ENCODE measurements around the gene PPP1R12C.

The PPP1R12C gene

DNA sequence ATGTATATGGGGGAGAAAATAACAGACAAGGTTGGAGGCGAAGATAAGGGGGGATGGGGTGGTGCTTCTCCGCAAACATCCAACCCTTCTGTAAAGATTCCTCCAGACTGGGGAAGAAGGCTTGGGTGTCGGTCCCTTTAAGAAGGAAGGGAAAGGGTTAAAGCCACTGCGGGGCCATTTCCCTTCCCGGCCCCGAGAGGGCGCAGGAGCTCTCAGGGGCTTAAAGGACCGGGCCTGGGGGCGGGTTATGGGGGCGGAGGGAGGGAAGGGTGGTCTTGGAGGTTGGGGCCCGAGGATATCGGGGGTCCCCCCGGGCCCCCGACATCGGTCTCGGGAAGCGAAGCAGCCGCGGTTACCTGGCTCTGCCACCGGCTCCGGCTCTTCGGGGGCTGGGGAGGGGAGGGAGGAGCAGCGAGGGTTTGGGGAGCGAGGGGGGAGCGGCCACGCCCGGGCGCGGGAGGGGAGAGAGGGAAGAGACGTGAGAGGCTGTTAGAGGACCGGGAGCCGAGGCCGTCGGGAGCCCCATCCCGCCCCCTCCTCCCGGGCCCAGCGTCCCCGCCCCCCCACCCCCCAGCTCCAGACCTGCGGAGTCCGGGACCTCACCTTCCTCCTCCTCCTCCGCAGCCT, 28.8 kb upstream of the PPP1R12C start:
- no peak for DNase-seq

GRCh38 chr19:55145232-55145631, 27.8 kb upstream of the PPP1R12C start:
- DNase-seq: no peak

DNA sequence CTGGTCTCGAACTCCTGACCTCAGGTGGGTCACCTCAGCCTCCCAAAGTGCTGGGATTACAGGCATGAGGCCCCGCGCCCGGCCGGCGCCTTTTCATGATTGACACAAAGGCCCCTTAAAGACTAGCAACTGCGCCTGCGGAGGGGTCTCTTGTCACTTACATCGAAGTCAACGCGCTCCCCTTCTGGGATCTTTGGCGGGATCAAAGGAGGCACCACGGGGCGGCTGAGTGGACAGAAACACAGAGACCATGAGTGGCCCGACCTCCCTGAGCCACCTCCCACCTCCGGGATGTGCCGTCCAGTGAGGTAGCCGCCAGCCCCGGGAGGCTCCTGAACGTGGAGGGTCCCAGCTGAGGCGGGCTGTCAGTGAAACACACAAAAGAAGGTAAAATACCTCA, 24.3 kb upstream of the PPP1R12C start:
- no peak for DNase-seq

DNA sequence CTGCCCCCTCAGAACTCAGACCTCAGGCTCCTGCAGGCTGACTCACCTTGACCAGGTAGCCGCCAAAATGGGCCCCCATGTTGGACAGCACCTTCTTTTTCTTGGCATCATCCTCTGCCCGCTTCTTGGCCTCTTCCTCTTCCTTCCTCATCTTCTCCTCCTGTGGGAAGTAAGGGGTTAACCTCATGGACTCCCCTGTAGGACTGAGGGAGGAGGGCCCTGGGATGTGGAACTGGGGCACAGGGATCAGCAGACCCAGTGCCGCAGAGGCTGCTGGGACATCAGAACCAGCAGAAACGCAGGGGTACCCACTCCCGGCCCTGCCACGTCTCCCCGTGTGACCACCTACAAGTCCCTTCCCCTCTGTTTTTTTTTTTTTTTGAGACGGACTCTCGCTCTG, 20.5 kb upstream of the PPP1R12C start:
- DNase-seq: no peak

GRCh38 chr19:55136399-55137102, 19.1 kb upstream of the PPP1R12C start:
- DNase-seq: no peak

- DNase-seq: no peak
Observed at GRCh38 chr19:55134736-55135135, 17.3 kb upstream of the PPP1R12C start.

DNA sequence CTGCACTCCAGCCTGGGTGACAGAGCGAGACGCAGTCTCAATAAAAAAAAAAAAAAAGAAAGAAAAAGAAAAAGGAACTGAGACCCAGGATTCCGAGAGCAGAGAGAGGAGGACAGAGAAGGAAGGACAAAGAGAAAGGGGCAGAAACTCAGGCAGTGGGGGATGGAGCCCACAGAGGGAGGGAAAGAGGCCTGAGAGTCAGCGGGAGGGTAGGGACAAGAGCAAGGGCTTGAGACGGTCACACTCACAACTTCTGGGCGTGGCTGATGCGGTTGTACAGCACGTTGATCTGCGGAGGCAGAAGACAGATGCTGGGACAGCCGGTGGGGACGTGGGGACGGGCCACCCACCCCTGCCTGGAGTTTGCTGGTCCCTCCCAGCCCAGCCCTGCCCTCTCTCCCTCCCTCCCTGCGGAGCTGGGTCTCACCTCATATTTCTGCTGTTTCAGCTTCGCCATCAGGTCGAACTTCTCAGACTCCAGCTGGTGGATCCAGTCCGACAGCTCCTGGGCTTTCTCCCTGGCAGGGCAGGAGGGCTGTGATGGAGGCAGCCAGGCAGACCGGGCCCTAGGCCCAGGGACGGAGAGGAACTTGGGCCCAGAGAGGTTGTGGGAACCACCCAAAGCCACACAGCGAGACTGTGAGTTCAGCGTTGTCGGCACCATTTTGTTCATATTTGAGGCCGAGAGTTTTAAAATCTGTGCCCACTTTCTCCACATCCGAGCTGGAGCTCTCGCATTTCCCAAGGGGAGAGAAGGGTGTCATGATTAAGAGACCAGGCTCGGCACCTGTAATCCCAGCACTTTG, 16.4 kb upstream of the PPP1R12C start:
- DNase-seq: no peak

GRCh38 chr19:55132453-55133129, 15.2 kb upstream of the PPP1R12C start:
- no peak for DNase-seq

GRCh38 chr19:55131421-55131820, 14.0 kb upstream of the PPP1R12C start:
- no peak for DNase-seq

DNA sequence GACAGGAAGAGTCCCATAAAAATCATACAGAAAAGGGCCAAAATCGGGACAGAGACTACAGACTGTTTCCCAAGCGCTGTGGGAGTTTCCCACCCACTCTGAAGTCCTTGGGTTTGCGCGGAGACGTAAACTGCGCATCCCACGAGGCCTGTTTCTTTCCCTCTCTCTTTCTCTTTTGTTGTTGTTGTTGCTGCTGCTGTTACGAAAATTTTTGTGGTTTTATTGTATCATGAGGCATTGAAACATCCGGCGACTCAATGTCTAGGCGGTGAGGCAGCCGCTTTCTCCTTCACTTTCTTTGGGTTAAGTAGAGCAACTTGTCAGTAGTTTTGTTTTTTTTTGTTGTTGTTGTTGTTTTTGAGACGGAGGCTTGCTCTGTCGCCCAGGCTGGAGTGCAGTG, 1.6 kb upstream of the PPP1R12C start:
- no peak for DNase-seq

GRCh38 chr19:55118401-55118991, 1.1 kb upstream of the PPP1R12C start:
- no peak for DNase-seq

DNA sequence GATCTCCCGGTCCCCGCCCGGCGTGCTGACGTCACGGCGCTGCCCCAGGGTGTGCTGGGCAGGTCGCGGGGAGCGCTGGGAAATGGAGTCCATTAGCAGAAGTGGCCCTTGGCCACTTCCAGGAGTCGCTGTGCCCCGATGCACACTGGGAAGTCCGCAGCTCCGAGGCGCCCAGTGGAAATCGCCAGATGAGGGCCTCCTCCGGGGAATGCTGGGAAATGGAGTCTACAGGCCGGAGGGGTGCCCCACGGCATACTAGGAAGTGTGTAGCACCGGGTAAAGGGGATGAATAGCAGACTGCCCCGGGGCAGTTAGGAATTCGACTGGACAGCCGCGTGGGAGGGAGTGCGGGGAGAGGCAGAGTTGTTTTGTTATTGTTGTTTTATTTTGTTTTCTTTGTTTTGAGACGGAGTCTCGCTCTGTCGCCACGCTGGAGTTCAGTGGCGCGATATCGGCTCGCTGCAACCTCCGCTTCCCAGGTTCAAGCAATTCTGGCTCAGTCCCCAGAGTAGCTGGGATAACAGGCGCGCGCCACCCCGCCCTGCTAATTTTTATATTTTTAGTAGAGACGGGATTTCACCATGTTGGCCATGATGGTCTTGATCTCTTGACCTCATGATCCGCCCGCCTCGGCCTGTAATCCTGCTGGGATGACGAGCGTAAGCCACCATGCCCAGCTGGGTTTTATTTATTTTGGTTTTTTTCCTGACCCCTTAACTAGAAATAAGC, 390 bp upstream of the PPP1R12C start:
- peak; percentile 99 for DNase-seq

- DNase-seq: peak; percentile 13
Observed at GRCh38 chr19:55116232-55116858, 1.1 kb downstream of the PPP1R12C start.

GRCh38 chr19:55115446-55116065, 1.9 kb downstream of the PPP1R12C start:
- DNase-seq: no peak

- DNase-seq: no peak
Observed at GRCh38 chr19:55114566-55115145, 2.8 kb downstream of the PPP1R12C start.

GRCh38 chr19:55113570-55114039, 3.8 kb downstream of the PPP1R12C start:
- DNase-seq: peak; percentile 27

- DNase-seq: no peak
Observed at GRCh38 chr19:55112777-55113569, 4.5 kb downstream of the PPP1R12C start.

- DNase-seq: no peak
Observed at GRCh38 chr19:55112246-55112776, 5.1 kb downstream of the PPP1R12C start.

GRCh38 chr19:55111238-55111831, 6.1 kb downstream of the PPP1R12C start:
- DNase-seq: no peak

All from kidney glomerular epithelial cell (primary cell).